H1 (cell line): ENCODE measurements around the gene PHACTR1. TPM values are rescaled to one million over a fixed set of nuclear protein-coding genes. Genes with fewer than 3 reads are reported as not detected.

Experiments
- CTCF ChIA-PET: fragments of 300-600 bp; sonication (Branson Sonifier 250); formaldehyde crosslinking; loops from one replicate; lab custom pipeline; 2021; ENCODE audit not compliant: partially characterized antibody; lab: Charles Lee
- POLR2A ChIA-PET: fragments of 300-600 bp; sonication (Branson Sonifier 250); formaldehyde crosslinking; loops from one replicate; lab custom pipeline; 2021; ENCODE audit warnings: inconsistent platforms; ENCODE audit not compliant: partially characterized antibody; lab: Charles Lee
- DNase-seq, 2 experiments: peaks; one replicate each; pipeline versions ENCODE4 v3.0.0 to v3.0.0-alpha.2; 2010 to 2022; ENCODE audit warnings: low spot score in 2 of 2, low read depth in 1 of 2, mixed read lengths in 1 of 2
- FAIRE-seq: peaks from 2 replicates; lab custom pipeline; 2011; peaks lifted over from hg19 to GRCh38; lab: Jason Lieb, UNC
- H2AFZ ChIP-seq: 2 replicates; pipeline ENCODE4 v1.8.1; 2012; ENCODE audit warnings: low read length, inconsistent platforms
- H2AK5ac ChIP-seq: 2 replicates; pipeline ENCODE4 v1.6.1; 2013; ENCODE audit warnings: low read depth, low read length
- H2BK120ac ChIP-seq: replicated peaks from 2 replicates; pipeline ENCODE3; 2013; ENCODE audit warnings: low read depth, low read length, inconsistent platforms
- H2BK12ac ChIP-seq: 2 replicates; pipeline ENCODE4 v1.6.1; 2013; ENCODE audit warnings: low read depth, low read length
- H2BK15ac ChIP-seq: 2 replicates; pipeline ENCODE4 v1.6.1; 2013; ENCODE audit warnings: low read length
- H2BK20ac ChIP-seq: 2 replicates; pipeline ENCODE4 v1.6.1; 2013; ENCODE audit warnings: low read length
- H2BK5ac ChIP-seq: 2 replicates; pipeline ENCODE4 v1.6.1; 2013; ENCODE audit warnings: low read depth, low read length
- H3K14ac ChIP-seq: 2 replicates; pipeline ENCODE4 v1.6.1; 2013; ENCODE audit warnings: inconsistent platforms; ENCODE audit not compliant: insufficient read length
- H3K18ac ChIP-seq: 2 replicates; pipeline ENCODE4 v1.6.1; 2013; ENCODE audit warnings: low read length; ENCODE audit errors: extremely low read depth
- H3K23ac ChIP-seq: 2 replicates; pipeline ENCODE4 v1.6.1; 2013; ENCODE audit warnings: inconsistent platforms; ENCODE audit not compliant: insufficient read length
- H3K23me2 ChIP-seq: 2 replicates; pipeline ENCODE4 v1.6.1; 2013; ENCODE audit warnings: low read depth, low read length
- H3K27ac ChIP-seq: 2 replicates; pipeline ENCODE4 v1.6.1; 2011; ENCODE audit warnings: low read depth, low read length, inconsistent platforms
- H3K27me3 ChIP-seq, 4 experiments: replicated peaks in 1 of 4; 1 replicate in 1 of 4; 2 replicates in 3 of 4; pipeline versions ENCODE4 v1.6.1 to v1.8.1; 2011 to 2013; ENCODE audit warnings: low read length in 3 of 4, mild to moderate bottlenecking in 3 of 4, inconsistent platforms in 2 of 4, mixed read lengths in 2 of 4, moderate library complexity in 1 of 4; ENCODE audit not compliant: control insufficient read depth in 3 of 4, insufficient read depth in 3 of 4; ENCODE audit errors: extremely low read depth in 1 of 4
- H3K36me3 ChIP-seq, 4 experiments: 2 replicates each; pipeline versions ENCODE4 v1.6.1 to v1.8.1; 2011 to 2013; ENCODE audit warnings: mild to moderate bottlenecking in 4 of 4, low read length in 3 of 4, moderate library complexity in 2 of 4, control low read depth in 1 of 4, inconsistent platforms in 1 of 4; ENCODE audit not compliant: insufficient read depth in 4 of 4, control insufficient read depth in 2 of 4
- H3K4ac ChIP-seq: replicated peaks from 2 replicates; pipeline ENCODE3; 2013; ENCODE audit warnings: low read length, low read depth, mixed read lengths, inconsistent platforms; ENCODE audit not compliant: insufficient read length
- H3K4me1 ChIP-seq, 4 experiments: replicated peaks in 1 of 4; 1 replicate in 1 of 4; 2 replicates in 3 of 4; pipeline versions ENCODE4 v1.6.1 to v1.8.1; 2011 to 2013; ENCODE audit warnings: low read length in 3 of 4, inconsistent platforms in 2 of 4, mixed read lengths in 1 of 4; ENCODE audit not compliant: insufficient read depth in 4 of 4, control insufficient read depth in 3 of 4
- H3K4me2 ChIP-seq, 2 experiments: 2 replicates each; pipeline versions ENCODE4 v1.6.1 to v1.8.1; 2011 to 2013; ENCODE audit warnings: low read depth in 2 of 2, low read length in 2 of 2, control low read depth in 1 of 2, inconsistent platforms in 1 of 2, mild to moderate bottlenecking in 1 of 2; ENCODE audit not compliant: insufficient read depth in 1 of 2
- H3K4me3 ChIP-seq, 4 experiments: fragments of 200-600, 300-600 bp in 1 of 4; sonication (generic), shearing (Covaris generic), sonication (Bioruptor Twin) in 1 of 4; 2 replicates each; pipeline versions ENCODE4 v1.5.1 to v1.8.1; 2011 to 2016; ENCODE audit warnings: low read length in 4 of 4, low read depth in 3 of 4, control low read depth in 2 of 4, inconsistent platforms in 2 of 4, mild to moderate bottlenecking in 2 of 4, mixed read lengths in 1 of 4, moderate library complexity in 1 of 4; ENCODE audit not compliant: insufficient read depth in 2 of 4; ENCODE audit errors: extremely low read depth in 1 of 4
- H3K56ac ChIP-seq: replicated peaks from 2 replicates; pipeline ENCODE3; 2013; ENCODE audit warnings: low read depth, mild to moderate bottlenecking, mixed read lengths, low read length, inconsistent platforms; ENCODE audit not compliant: insufficient read length
- H3K79me1 ChIP-seq: 2 replicates; pipeline ENCODE4 v1.6.1; 2013; ENCODE audit warnings: low read depth, low read length, control low read depth
- H3K79me2 ChIP-seq, 2 experiments: 2 replicates each; pipeline versions ENCODE4 v1.6.1 to v1.8.1; 2012 to 2013; ENCODE audit warnings: low read length in 2 of 2, mild to moderate bottlenecking in 2 of 2, inconsistent platforms in 1 of 2; ENCODE audit not compliant: insufficient read depth in 2 of 2, control insufficient read depth in 1 of 2
- H3K9ac ChIP-seq, 4 experiments: replicated peaks in 1 of 4; 1 replicate in 1 of 4; 2 replicates in 3 of 4; pipeline versions ENCODE4 v1.6.1 to v1.8.1; 2011 to 2013; ENCODE audit warnings: low read depth in 3 of 4, low read length in 3 of 4, control low read depth in 2 of 4, mild to moderate bottlenecking in 2 of 4, moderate library complexity in 2 of 4, inconsistent platforms in 1 of 4; ENCODE audit errors: extremely low read depth in 1 of 4
- H3K9me3 ChIP-seq, 2 experiments: 2 replicates each; pipeline versions ENCODE4 v1.6.1 to v1.8.1; 2012 to 2013; ENCODE audit warnings: mild to moderate bottlenecking in 2 of 2, moderate library complexity in 2 of 2, control low read depth in 1 of 2, inconsistent platforms in 1 of 2, low read depth in 1 of 2, low read length in 1 of 2, mixed read lengths in 1 of 2; ENCODE audit not compliant: insufficient read depth in 2 of 2
- H4K20me1 ChIP-seq, 2 experiments: replicated peaks in 1 of 2; 2 replicates each; pipeline versions ENCODE3 to v1.8.1; 2011 to 2013; ENCODE audit warnings: inconsistent platforms in 2 of 2, low read length in 2 of 2, mild to moderate bottlenecking in 1 of 2; ENCODE audit not compliant: insufficient read depth in 2 of 2, control insufficient read depth in 1 of 2
- H4K5ac ChIP-seq: 2 replicates; pipeline ENCODE4 v1.6.1; 2013; ENCODE audit warnings: low read length, low read depth, mixed read lengths, inconsistent platforms; ENCODE audit not compliant: insufficient read length
- H4K8ac ChIP-seq: 2 replicates; pipeline ENCODE4 v1.8.0; 2013; ENCODE audit warnings: mild to moderate bottlenecking, moderate library complexity, low read length, inconsistent platforms; ENCODE audit not compliant: insufficient read depth; ENCODE audit errors: extremely low read depth
- H4K91ac ChIP-seq: replicated peaks from 2 replicates; pipeline ENCODE3; 2013; ENCODE audit warnings: low read length, mixed read lengths, inconsistent platforms; ENCODE audit not compliant: insufficient read length
- ASH2L ChIP-seq: fragments of 200-600, 300-600 bp; sonication (generic); IDR thresholded peaks from one replicate; pipeline ENCODE4 v1.7.1; 2017; ENCODE audit warnings: low read length
- BRCA1 ChIP-seq: IDR thresholded peaks from 2 replicates; pipeline ENCODE4 v1.6.1; 2012; ENCODE audit warnings: low read depth, low read length, improper control_type of control experiment
- CHD1 ChIP-seq: IDR thresholded peaks from 2 replicates; pipeline ENCODE4 v1.6.1; 2012; ENCODE audit warnings: low read depth, low read length, improper control_type of control experiment
- EP300 ChIP-seq, 2 experiments: IDR thresholded peaks; 1 replicate in 1 of 2; 2 replicates in 1 of 2; pipeline ENCODE4 v1.6.1; 2011 to 2012; ENCODE audit warnings: low read depth in 2 of 2, low read length in 2 of 2, mild to moderate bottlenecking in 2 of 2, borderline replicate concordance in 1 of 2, inconsistent platforms in 1 of 2, moderate library complexity in 1 of 2
- GTF2F1 ChIP-seq: IDR thresholded peaks from 2 replicates; pipeline ENCODE4 v1.6.1; 2012; ENCODE audit warnings: low read depth, low read length, improper control_type of control experiment, borderline replicate concordance
- HDAC6 ChIP-seq: IDR thresholded peaks from one replicate; pipeline ENCODE4 v1.7.1; 2012; ENCODE audit warnings: low read depth, mild to moderate bottlenecking, inconsistent platforms, low read length, moderate library complexity
- SAP30 ChIP-seq: fragments of 300-600 bp; sonication (generic); IDR thresholded peaks from 2 replicates; pipeline ENCODE4 v1.7.1; 2012; ENCODE audit warnings: low read length, moderate library complexity, mild to moderate bottlenecking, inconsistent platforms; ENCODE audit not compliant: insufficient read depth, insufficient replicate concordance
- SIN3A ChIP-seq, 2 experiments: IDR thresholded peaks in 1 of 2; conservative IDR thresholded peaks in 1 of 2; 2 replicates each; pipeline ENCODE4 v1.6.1; 2011 to 2012; ENCODE audit warnings: low read length in 2 of 2, improper control_type of control experiment in 1 of 2, low read depth in 1 of 2, mild to moderate bottlenecking in 1 of 2
- YY1 ChIP-seq: IDR thresholded peaks from 2 replicates; pipeline ENCODE4 v1.6.1; 2011; ENCODE audit warnings: low read depth, mild to moderate bottlenecking, low read length
- WGBS, 2 experiments: shearing (Covaris generic) in 1 of 2; methylation state at CpG; one replicate each; pipeline versions ENCODE4 v1.1.6 to v1.1.7; 2013 to 2015; ENCODE audit warnings: low lambda C conversion rate in 2 of 2, mixed read lengths in 2 of 2, inconsistent platforms in 1 of 2, low coverage in 1 of 2, missing lambda C conversion rate in 1 of 2; ENCODE audit not compliant: insufficient replicate concordance in 2 of 2, insufficient coverage in 1 of 2, insufficient read length in 1 of 2; ENCODE audit errors: extremely low coverage in 1 of 2, missing lambda C conversion rate in 1 of 2; 5-methylcytosine and 5-hydroxymethylcytosine counted together
- polyA plus RNA-seq, 7 experiments: library from polyadenylated mRNA; depleted of rRNA in 3 of 7; stranded (reverse) in 5 of 7; unstranded in 2 of 7; fragments of >200 nt in 5 of 7; fragments of 200-250 nt in 2 of 7; gene quantifications; 1 replicate in 5 of 7; 2 replicates in 1 of 7; 4 replicates in 1 of 7; pipeline versions ENCODE4 v1.2.1 to v1.2.3, GENCODE V29; 2011 to 2013; ENCODE audit warnings: missing spikeins in 2 of 7, mixed read lengths in 2 of 7
- total RNA-seq: library from RNA; stranded (reverse); fragmentation: NEBNext Ultra II Directional; extraction: Animal tissue kit (Norgen Biotek cat#: 25700); gene quantifications from 2 replicates; pipeline ENCODE4 v1.2.1, GENCODE V29; 2021

Gene PHACTR1
- total and polyA plus RNA-seq, 2 of the 8 experiments (the other 6 are each of a cell fraction or from before 2014, with no cell fraction given), result 3.9 to 17.1 TPM

GRCh38 chr6:13205106-13205505 lies 488.5 kb downstream of the PHACTR1 start:
- 96% methylated on average over 6 of the region's 6 CpGs; no CpG with 5 or more reads in 1 of the 2 experiments for WGBS, 2 experiments
- H3K56ac ChIP-seq, result no peak overlapping the region
- DNase-seq (no peak), FAIRE-seq (no peak)
- no peaks in the 10 kb centered on the region for H3K79me1 ChIP-seq
- H3K23me2 ChIP-seq, result no peaks in the 10 kb centered on the region
- no peak overlapping the region for H2BK5ac ChIP-seq
- H4K20me1 ChIP-seq, result no peaks in the 10 kb centered on the region
- no peak overlapping the region for H2BK120ac ChIP-seq
- H3K27ac ChIP-seq, result no peak overlapping the region
- no peak overlapping the region for H3K4me2 ChIP-seq
- H3K36me3 ChIP-seq, result no peaks in the 10 kb centered on the region
- H2AK5ac ChIP-seq, result no peak overlapping the region
- H3K4ac ChIP-seq, result no peak overlapping the region
- H4K8ac ChIP-seq, result no peak overlapping the region
- H3K23ac ChIP-seq, result no peak overlapping the region
- ChIA-PET POLR2A (no interaction called here), CTCF (interaction anchor here (0.5 to 1.4 kb wide), 3 partner anchors 10 to 16 kb away, joined by 3 to 5 read pairs (median 4); no protein-coding TSS in a partner anchor)
- H2BK15ac ChIP-seq, result no peak overlapping the region
- no peak overlapping the region for H4K5ac ChIP-seq
- no peaks in the 10 kb centered on the region for H3K27me3 ChIP-seq
- no peaks in the 10 kb centered on the region for H3K9me3 ChIP-seq
- H3K4me3 ChIP-seq, result no peak overlapping the region
- no peak overlapping the region for H3K18ac ChIP-seq
- no peak overlapping the region for H3K9ac ChIP-seq
- H3K79me2 ChIP-seq, result no peaks in the 10 kb centered on the region
- TF ChIP-seq SAP30 (no peak), GTF2F1 (no peak), ASH2L (no peak), SIN3A (conservative IDR thresholded peaks at IDR 0.05 in 1 of 2, IDR thresholded peaks at IDR 0.05 in 1 of 2; ENCODE audit: low read depth in 1 of 2, low read length in 2 of 2) (no peak), HDAC6 (no peak), CHD1 (no peak), YY1 (no peak), BRCA1 (no peak), EP300 (IDR thresholded peaks at IDR 0.05; ENCODE audit: borderline replicate concordance in 1 of 2, low read depth in 2 of 2, low read length in 2 of 2) (no peak)
- H2AFZ ChIP-seq, result no peak overlapping the region
- no peak overlapping the region for H4K91ac ChIP-seq
- peaks cover 0 to 4% (median 0%) of the 10 kb centered on the region in 4 experiments; a peak in 3 of 7 replicates for H3K4me1 ChIP-seq
- no peak overlapping the region for H2BK12ac ChIP-seq
- H2BK20ac ChIP-seq, result no peak overlapping the region
- no peak overlapping the region for H3K14ac ChIP-seq
